ENCODE data around the gene VPS36.
"Not testable (repeated sequence)": the region's sequence is repeated elsewhere in the genome, so short reads cannot be mapped to it uniquely, and the experiment has no call there.

The VPS36 gene

GRCh38 chr13:52432456-52432855, 18.0 kb downstream of the VPS36 start:
- DNase-seq = no peak

GRCh38 chr13:52428295-52428694, 22.1 kb downstream of the VPS36 start:
- peak; percentile 7 for DNase-seq

GRCh38 chr13:52421216-52421615, 29.2 kb downstream of the VPS36 start:
- no peak for DNase-seq

DNA sequence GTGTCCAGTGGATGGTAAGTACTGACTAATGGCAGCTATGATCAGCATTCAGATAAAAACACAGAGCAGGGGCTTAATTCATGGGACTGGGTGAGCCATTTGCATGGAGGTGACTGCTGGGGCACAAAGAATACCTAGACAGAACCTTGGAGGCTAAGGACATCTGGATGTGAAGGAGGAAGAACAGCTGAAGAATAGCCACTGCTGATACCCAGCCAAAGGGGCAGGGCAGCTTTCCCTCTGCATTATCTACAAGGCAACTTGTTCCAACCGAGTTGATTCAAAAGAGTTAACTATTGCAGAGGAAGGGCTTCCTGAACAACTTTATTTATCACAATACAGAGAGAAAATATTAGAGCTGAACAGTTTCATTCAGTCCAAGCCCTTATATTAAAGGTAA, 31.4 kb downstream of the VPS36 start:
- no peak for DNase-seq

DNA sequence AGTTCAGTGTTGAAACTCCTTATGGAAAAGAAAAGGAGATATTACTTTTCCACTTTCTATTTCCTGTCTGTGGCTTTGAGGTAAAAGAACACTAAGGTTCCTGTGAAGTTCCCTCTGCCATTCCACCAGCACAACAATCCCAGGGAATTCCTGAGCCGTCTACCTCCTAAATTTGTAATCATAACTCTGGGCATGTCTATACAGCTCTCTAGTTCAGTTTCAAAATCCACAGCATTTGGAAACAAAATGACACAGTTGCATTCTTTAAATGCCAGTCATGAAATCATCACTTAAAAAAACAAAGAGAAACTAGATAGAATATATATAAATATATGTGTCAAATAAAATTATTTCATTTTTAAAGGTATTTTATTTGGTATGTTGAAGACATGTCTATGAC, 35.5 kb downstream of the VPS36 start:
- DNase-seq = peak; percentile 72

DNA sequence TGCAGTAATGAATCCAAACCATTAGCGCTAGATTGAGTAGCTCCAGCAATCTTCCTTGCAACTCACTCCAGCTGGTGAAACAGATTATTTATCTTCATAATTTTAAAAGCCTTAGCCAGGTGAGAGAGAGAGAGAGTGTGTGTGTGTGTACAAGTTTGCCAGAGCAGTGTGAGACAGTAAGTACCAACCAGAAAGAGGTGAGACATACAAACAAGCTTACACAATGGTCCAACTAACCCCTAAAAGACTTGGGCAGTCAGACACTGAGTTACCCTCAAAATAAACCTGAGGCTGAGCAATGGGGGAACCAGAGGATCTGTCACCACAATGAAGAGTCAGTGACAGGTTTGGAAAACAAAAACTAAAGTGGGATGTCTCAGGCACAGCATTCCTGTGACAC, 36.4 kb downstream of the VPS36 start:
- no peak for DNase-seq

- DNase-seq = no peak
These were observed 38.3 kb downstream of the VPS36 start for GRCh38 chr13:52412128-52412527.

GRCh38 chr13:52411629-52412028, 38.8 kb downstream of the VPS36 start:
- DNase-seq = peak; percentile 23

GRCh38 chr13:52408071-52408658, 42.3 kb downstream of the VPS36 start:
- DNase-seq = not testable (repeated sequence)

DNA sequence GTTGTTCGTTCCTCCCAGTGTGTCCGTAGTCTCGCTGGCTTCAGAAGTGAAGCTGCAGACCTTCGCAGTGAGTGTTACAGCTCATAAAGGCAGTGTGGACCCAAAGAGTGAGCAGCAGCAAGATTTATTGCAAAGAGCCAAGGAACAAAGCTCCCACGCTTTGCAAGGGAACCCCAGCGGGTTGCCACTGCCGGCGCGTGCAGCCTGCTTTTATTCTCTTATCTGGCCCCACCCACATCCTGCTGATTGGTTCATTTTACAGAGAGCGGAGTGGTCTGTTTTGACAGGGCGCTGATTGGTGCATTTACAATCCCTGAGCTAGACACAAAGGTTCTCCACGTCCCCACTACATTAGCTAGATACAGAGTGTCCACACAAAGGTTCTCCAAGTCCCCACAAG, 43.0 kb downstream of the VPS36 start:
- not testable (repeated sequence) for DNase-seq

- DNase-seq = no peak
These were observed 43.8 kb downstream of the VPS36 start for GRCh38 chr13:52406629-52407028.

- DNase-seq = peak; percentile 64
These were observed 44.5 kb downstream of the VPS36 start, which contains the start of gene THSD1 for GRCh38 chr13:52405767-52406494. Gene THSD1, minus strand, starts transcription at chr13:52406172. Its CDS starts 3,572 bp downstream, at chr13:52402600.

DNA sequence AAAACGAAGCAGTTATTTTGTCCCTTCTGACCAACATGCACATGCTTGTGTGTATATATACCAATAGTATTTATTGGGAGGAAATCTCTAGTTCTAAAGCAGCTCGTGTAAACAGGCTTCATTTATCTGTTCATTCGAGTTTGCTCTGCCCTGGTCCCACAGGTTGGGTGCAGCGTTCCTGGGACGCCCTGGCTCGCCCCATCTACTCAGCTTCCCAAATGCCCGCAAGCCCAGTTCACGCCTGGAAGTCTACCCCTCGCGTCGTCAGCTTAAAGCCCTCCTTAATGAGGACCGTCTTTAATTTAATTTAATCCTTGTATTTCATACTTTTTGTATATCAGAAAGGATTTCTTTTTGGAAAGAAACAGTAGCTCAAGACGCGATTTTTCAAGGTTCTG, 45.1 kb downstream of the VPS36 start:
- DNase-seq = no peak

DNA sequence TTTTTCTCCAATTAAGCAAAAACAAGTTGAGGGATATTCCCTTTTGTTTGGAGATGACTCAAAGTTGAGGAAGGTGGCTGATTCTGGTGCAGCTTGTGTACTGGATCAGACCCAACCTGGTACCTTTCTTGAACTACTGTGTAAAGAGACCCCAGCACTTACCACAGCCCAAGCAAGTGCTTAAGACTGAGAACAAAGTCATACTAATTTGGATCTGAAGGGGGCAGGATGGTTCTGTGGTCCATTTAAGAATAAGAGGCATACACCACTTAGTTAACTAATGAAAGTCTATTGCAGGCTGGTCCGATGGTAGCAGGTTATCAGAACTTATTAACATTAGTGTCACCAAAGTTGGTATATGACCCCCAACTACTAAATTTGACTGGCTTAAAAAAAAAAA, 50.7 kb downstream of the VPS36 start:
- no peak for DNase-seq

DNA sequence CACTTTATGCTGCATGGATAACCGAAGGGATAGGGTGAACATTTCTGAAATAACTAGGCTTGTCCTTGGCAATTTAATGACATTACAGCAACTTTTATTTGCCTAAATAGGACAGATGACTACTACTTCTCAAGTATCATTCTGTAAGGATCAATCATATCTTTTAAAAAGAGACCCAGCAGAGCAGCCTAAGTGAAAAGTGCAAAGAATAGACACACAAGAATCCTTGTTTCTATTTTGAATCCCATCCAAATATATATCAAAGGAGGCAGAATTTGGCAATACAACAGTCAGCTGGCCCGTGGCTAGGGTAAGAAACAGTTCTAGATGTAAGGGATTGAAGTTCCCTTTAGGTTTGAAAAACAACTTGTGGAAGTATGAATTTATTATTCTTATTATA, 51.4 kb downstream of the VPS36 start:
- DNase-seq = no peak

GRCh38 chr13:52395704-52396103, 54.7 kb downstream of the VPS36 start:
- no peak for DNase-seq

DNA sequence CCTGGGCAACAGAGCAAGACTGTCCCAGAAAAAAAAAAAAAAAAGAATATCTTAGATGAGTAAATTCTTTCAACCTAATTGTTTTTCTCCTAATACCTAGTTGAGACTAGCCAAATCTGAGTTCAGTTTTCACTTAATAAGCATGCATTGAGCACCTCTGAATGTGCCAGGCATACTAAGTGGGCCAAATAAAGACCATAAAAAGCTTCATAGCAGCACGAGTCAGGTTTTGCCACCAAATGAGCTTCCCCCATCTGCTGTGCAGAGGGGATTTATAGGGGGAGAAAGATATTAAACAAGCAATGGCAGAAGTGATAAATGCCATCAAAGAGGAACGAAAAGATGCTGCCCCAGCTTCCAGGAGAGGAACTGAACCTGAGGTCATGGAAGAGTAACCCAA, 55.8 kb downstream of the VPS36 start:
- no peak for DNase-seq

GRCh38 chr13:52393572-52394357, 56.7 kb downstream of the VPS36 start:
- no peak for DNase-seq

DNA sequence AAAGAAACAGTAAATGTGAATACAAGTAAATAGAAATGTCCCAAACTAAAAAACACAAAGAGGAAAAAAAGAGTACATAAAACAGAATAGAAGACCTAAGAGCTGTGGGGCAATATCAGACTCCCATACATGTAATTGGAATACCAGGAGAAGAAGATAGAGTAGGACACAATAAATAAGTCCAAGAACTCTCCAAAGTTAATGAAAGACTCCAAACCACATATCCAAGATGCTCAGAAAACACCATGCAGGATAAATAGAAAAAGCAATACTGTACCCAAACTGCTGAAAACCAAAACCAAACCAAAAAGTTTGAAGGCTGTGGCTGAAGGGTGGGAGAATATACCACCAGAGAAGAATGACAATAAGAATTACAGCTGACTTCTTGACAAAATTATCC, 62.7 kb downstream of the VPS36 start:
- no peak for DNase-seq

DNA sequence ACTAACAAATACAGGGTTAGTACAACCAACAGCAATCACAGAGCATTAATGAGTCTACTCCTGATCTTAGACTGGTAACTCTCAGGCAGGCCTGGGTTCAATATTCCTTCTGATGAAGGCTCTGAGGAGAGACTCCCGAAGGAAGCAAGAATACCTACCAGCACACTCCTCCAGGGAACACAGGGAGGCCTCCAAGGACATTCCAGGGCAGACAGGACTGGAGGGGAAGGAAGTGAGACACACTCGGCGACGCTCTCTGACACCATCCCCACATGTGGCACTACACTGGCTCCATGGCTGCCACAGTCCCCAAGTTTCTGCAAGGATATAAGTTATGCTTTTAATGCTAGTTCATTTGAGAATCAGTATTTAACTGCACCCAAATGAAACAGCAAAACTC, 64.6 kb downstream of the VPS36 start:
- no peak for DNase-seq

- DNase-seq = no peak
These were observed 67.1 kb downstream of the VPS36 start for GRCh38 chr13:52383366-52383765.

- no peak for DNase-seq
These were observed 72.1 kb downstream of the VPS36 start for GRCh38 chr13:52378312-52378711.

- DNase-seq = no peak
These were observed 72.5 kb downstream of the VPS36 start for GRCh38 chr13:52377898-52378297.

- no peak for DNase-seq
These were observed 75.5 kb downstream of the VPS36 start for GRCh38 chr13:52374873-52375411.

All from EL (cell line).